H1 (cell line): ENCODE data around the gene UBE4B. TPM values are rescaled to one million over a fixed set of nuclear protein-coding genes. Genes with fewer than 3 reads are reported as not detected.

Experiments used
- CTCF ChIA-PET: fragments of 300-600 bp; sonication (Branson Sonifier 250); formaldehyde crosslinking; loops from one replicate; lab custom pipeline; 2021; ENCODE audit not compliant: partially characterized antibody; lab: Charles Lee
- POLR2A ChIA-PET: fragments of 300-600 bp; sonication (Branson Sonifier 250); formaldehyde crosslinking; loops from one replicate; lab custom pipeline; 2021; ENCODE audit warnings: inconsistent platforms; ENCODE audit not compliant: partially characterized antibody; lab: Charles Lee
- DNase-seq, 2 experiments: peaks; one replicate each; pipeline versions ENCODE4 v3.0.0 to v3.0.0-alpha.2; 2010 to 2022; ENCODE audit warnings: low spot score in 2 of 2, low read depth in 1 of 2, mixed read lengths in 1 of 2
- FAIRE-seq: peaks from 2 replicates; lab custom pipeline; 2011; peaks lifted over from hg19 to GRCh38; lab: Jason Lieb, UNC
- H2AFZ ChIP-seq: 2 replicates; pipeline ENCODE4 v1.8.1; 2012; ENCODE audit warnings: low read length, inconsistent platforms
- H2AK5ac ChIP-seq: 2 replicates; pipeline ENCODE4 v1.6.1; 2013; ENCODE audit warnings: low read depth, low read length
- H2BK120ac ChIP-seq: replicated peaks from 2 replicates; pipeline ENCODE3; 2013; ENCODE audit warnings: low read depth, low read length, inconsistent platforms
- H2BK12ac ChIP-seq: 2 replicates; pipeline ENCODE4 v1.6.1; 2013; ENCODE audit warnings: low read depth, low read length
- H2BK15ac ChIP-seq: 2 replicates; pipeline ENCODE4 v1.6.1; 2013; ENCODE audit warnings: low read length
- H2BK20ac ChIP-seq: 2 replicates; pipeline ENCODE4 v1.6.1; 2013; ENCODE audit warnings: low read length
- H2BK5ac ChIP-seq: 2 replicates; pipeline ENCODE4 v1.6.1; 2013; ENCODE audit warnings: low read depth, low read length
- H3K14ac ChIP-seq: 2 replicates; pipeline ENCODE4 v1.6.1; 2013; ENCODE audit warnings: inconsistent platforms; ENCODE audit not compliant: insufficient read length
- H3K18ac ChIP-seq: 2 replicates; pipeline ENCODE4 v1.6.1; 2013; ENCODE audit warnings: low read length; ENCODE audit errors: extremely low read depth
- H3K23ac ChIP-seq: 2 replicates; pipeline ENCODE4 v1.6.1; 2013; ENCODE audit warnings: inconsistent platforms; ENCODE audit not compliant: insufficient read length
- H3K23me2 ChIP-seq: 2 replicates; pipeline ENCODE4 v1.6.1; 2013; ENCODE audit warnings: low read depth, low read length
- H3K27ac ChIP-seq: 2 replicates; pipeline ENCODE4 v1.6.1; 2011; ENCODE audit warnings: low read depth, low read length, inconsistent platforms
- H3K27me3 ChIP-seq, 4 experiments: replicated peaks in 1 of 4; 1 replicate in 1 of 4; 2 replicates in 3 of 4; pipeline versions ENCODE4 v1.6.1 to v1.8.1; 2011 to 2013; ENCODE audit warnings: low read length in 3 of 4, mild to moderate bottlenecking in 3 of 4, inconsistent platforms in 2 of 4, mixed read lengths in 2 of 4, moderate library complexity in 1 of 4; ENCODE audit not compliant: control insufficient read depth in 3 of 4, insufficient read depth in 3 of 4; ENCODE audit errors: extremely low read depth in 1 of 4
- H3K36me3 ChIP-seq, 4 experiments: 2 replicates each; pipeline versions ENCODE4 v1.6.1 to v1.8.1; 2011 to 2013; ENCODE audit warnings: mild to moderate bottlenecking in 4 of 4, low read length in 3 of 4, moderate library complexity in 2 of 4, control low read depth in 1 of 4, inconsistent platforms in 1 of 4; ENCODE audit not compliant: insufficient read depth in 4 of 4, control insufficient read depth in 2 of 4
- H3K4ac ChIP-seq: replicated peaks from 2 replicates; pipeline ENCODE3; 2013; ENCODE audit warnings: low read length, low read depth, mixed read lengths, inconsistent platforms; ENCODE audit not compliant: insufficient read length
- H3K4me1 ChIP-seq, 4 experiments: replicated peaks in 1 of 4; 1 replicate in 1 of 4; 2 replicates in 3 of 4; pipeline versions ENCODE4 v1.6.1 to v1.8.1; 2011 to 2013; ENCODE audit warnings: low read length in 3 of 4, inconsistent platforms in 2 of 4, mixed read lengths in 1 of 4; ENCODE audit not compliant: insufficient read depth in 4 of 4, control insufficient read depth in 3 of 4
- H3K4me2 ChIP-seq, 2 experiments: 2 replicates each; pipeline versions ENCODE4 v1.6.1 to v1.8.1; 2011 to 2013; ENCODE audit warnings: low read depth in 2 of 2, low read length in 2 of 2, control low read depth in 1 of 2, inconsistent platforms in 1 of 2, mild to moderate bottlenecking in 1 of 2; ENCODE audit not compliant: insufficient read depth in 1 of 2
- H3K4me3 ChIP-seq, 4 experiments: fragments of 200-600, 300-600 bp in 1 of 4; sonication (generic), shearing (Covaris generic), sonication (Bioruptor Twin) in 1 of 4; 2 replicates each; pipeline versions ENCODE4 v1.5.1 to v1.8.1; 2011 to 2016; ENCODE audit warnings: low read length in 4 of 4, low read depth in 3 of 4, control low read depth in 2 of 4, inconsistent platforms in 2 of 4, mild to moderate bottlenecking in 2 of 4, mixed read lengths in 1 of 4, moderate library complexity in 1 of 4; ENCODE audit not compliant: insufficient read depth in 2 of 4; ENCODE audit errors: extremely low read depth in 1 of 4
- H3K56ac ChIP-seq: replicated peaks from 2 replicates; pipeline ENCODE3; 2013; ENCODE audit warnings: low read depth, mild to moderate bottlenecking, mixed read lengths, low read length, inconsistent platforms; ENCODE audit not compliant: insufficient read length
- H3K79me1 ChIP-seq: 2 replicates; pipeline ENCODE4 v1.6.1; 2013; ENCODE audit warnings: low read depth, low read length, control low read depth
- H3K79me2 ChIP-seq, 2 experiments: 2 replicates each; pipeline versions ENCODE4 v1.6.1 to v1.8.1; 2012 to 2013; ENCODE audit warnings: low read length in 2 of 2, mild to moderate bottlenecking in 2 of 2, inconsistent platforms in 1 of 2; ENCODE audit not compliant: insufficient read depth in 2 of 2, control insufficient read depth in 1 of 2
- H3K9ac ChIP-seq, 4 experiments: replicated peaks in 1 of 4; 1 replicate in 1 of 4; 2 replicates in 3 of 4; pipeline versions ENCODE4 v1.6.1 to v1.8.1; 2011 to 2013; ENCODE audit warnings: low read depth in 3 of 4, low read length in 3 of 4, control low read depth in 2 of 4, mild to moderate bottlenecking in 2 of 4, moderate library complexity in 2 of 4, inconsistent platforms in 1 of 4; ENCODE audit errors: extremely low read depth in 1 of 4
- H3K9me3 ChIP-seq, 2 experiments: 2 replicates each; pipeline versions ENCODE4 v1.6.1 to v1.8.1; 2012 to 2013; ENCODE audit warnings: mild to moderate bottlenecking in 2 of 2, moderate library complexity in 2 of 2, control low read depth in 1 of 2, inconsistent platforms in 1 of 2, low read depth in 1 of 2, low read length in 1 of 2, mixed read lengths in 1 of 2; ENCODE audit not compliant: insufficient read depth in 2 of 2
- H4K20me1 ChIP-seq, 2 experiments: replicated peaks in 1 of 2; 2 replicates each; pipeline versions ENCODE3 to v1.8.1; 2011 to 2013; ENCODE audit warnings: inconsistent platforms in 2 of 2, low read length in 2 of 2, mild to moderate bottlenecking in 1 of 2; ENCODE audit not compliant: insufficient read depth in 2 of 2, control insufficient read depth in 1 of 2
- H4K5ac ChIP-seq: 2 replicates; pipeline ENCODE4 v1.6.1; 2013; ENCODE audit warnings: low read length, low read depth, mixed read lengths, inconsistent platforms; ENCODE audit not compliant: insufficient read length
- H4K8ac ChIP-seq: 2 replicates; pipeline ENCODE4 v1.8.0; 2013; ENCODE audit warnings: mild to moderate bottlenecking, moderate library complexity, low read length, inconsistent platforms; ENCODE audit not compliant: insufficient read depth; ENCODE audit errors: extremely low read depth
- H4K91ac ChIP-seq: replicated peaks from 2 replicates; pipeline ENCODE3; 2013; ENCODE audit warnings: low read length, mixed read lengths, inconsistent platforms; ENCODE audit not compliant: insufficient read length
- CEBPB ChIP-seq: IDR thresholded peaks from 2 replicates; pipeline ENCODE4 v1.6.1; 2012; ENCODE audit warnings: low read depth, low read length
- KDM5A ChIP-seq: fragments of 200-600 bp; IDR thresholded peaks from 2 replicates; pipeline ENCODE4 v1.7.1; 2012; ENCODE audit warnings: mild to moderate bottlenecking, low read length, inconsistent platforms, mixed read lengths
- NRF1 ChIP-seq: IDR thresholded peaks from 2 replicates; pipeline ENCODE4 v1.6.1; 2011; ENCODE audit warnings: mild to moderate bottlenecking, low read depth, low read length, improper control_type of control experiment
- RFX5 ChIP-seq: IDR thresholded peaks from 2 replicates; pipeline ENCODE4 v1.6.1; 2011; ENCODE audit warnings: low read depth, low read length, improper control_type of control experiment, borderline replicate concordance
- RXRA ChIP-seq: IDR thresholded peaks from 2 replicates; pipeline ENCODE4 v1.6.1; 2011; ENCODE audit warnings: low read depth, mild to moderate bottlenecking, low read length, moderate library complexity; ENCODE audit not compliant: insufficient read depth
- SIX5 ChIP-seq: IDR thresholded peaks from 2 replicates; pipeline ENCODE4 v1.6.1; 2011; ENCODE audit warnings: mild to moderate bottlenecking, low read depth, low read length
- TBP ChIP-seq: IDR thresholded peaks from 2 replicates; pipeline ENCODE4 v1.6.1; 2011; ENCODE audit warnings: low read depth, low read length, improper control_type of control experiment
- WGBS, 2 experiments: shearing (Covaris generic) in 1 of 2; methylation state at CpG; one replicate each; pipeline versions ENCODE4 v1.1.6 to v1.1.7; 2013 to 2015; ENCODE audit warnings: low lambda C conversion rate in 2 of 2, mixed read lengths in 2 of 2, inconsistent platforms in 1 of 2, low coverage in 1 of 2, missing lambda C conversion rate in 1 of 2; ENCODE audit not compliant: insufficient replicate concordance in 2 of 2, insufficient coverage in 1 of 2, insufficient read length in 1 of 2; ENCODE audit errors: extremely low coverage in 1 of 2, missing lambda C conversion rate in 1 of 2; 5-methylcytosine and 5-hydroxymethylcytosine counted together
- polyA plus RNA-seq, 7 experiments: library from polyadenylated mRNA; depleted of rRNA in 3 of 7; stranded (reverse) in 5 of 7; unstranded in 2 of 7; fragments of >200 nt in 5 of 7; fragments of 200-250 nt in 2 of 7; gene quantifications; 1 replicate in 5 of 7; 2 replicates in 1 of 7; 4 replicates in 1 of 7; pipeline versions ENCODE4 v1.2.1 to v1.2.3, GENCODE V29; 2011 to 2013; ENCODE audit warnings: missing spikeins in 2 of 7, mixed read lengths in 2 of 7
- total RNA-seq: library from RNA; stranded (reverse); fragmentation: NEBNext Ultra II Directional; extraction: Animal tissue kit (Norgen Biotek cat#: 25700); gene quantifications from 2 replicates; pipeline ENCODE4 v1.2.1, GENCODE V29; 2021

UBE4B gene
- total and polyA plus RNA-seq, 2 of the 8 experiments (the other 6 are each of a cell fraction or from before 2014, with no cell fraction given): 24.5 to 90.1 TPM

- no peak for FAIRE-seq
Observed at GRCh38 chr1:10188133-10188650, 155.4 kb downstream of the UBE4B start.

More at GRCh38 chr1:10188133-10188650, 155.4 kb downstream of the UBE4B start:
- Histone ChIP-seq H4K91ac (no peak overlapping the region), H3K9me3 (no peaks in the 10 kb centered on the region), H3K27me3 (no peaks in the 10 kb centered on the region), H2BK15ac (no peak overlapping the region), H4K20me1 (no peaks in the 10 kb centered on the region), H4K5ac (no peak overlapping the region), H3K4ac (no peak overlapping the region), H3K79me1 (no peaks in the 10 kb centered on the region), H3K9ac (no peak overlapping the region), H2BK20ac (no peak overlapping the region), H3K56ac (no peak overlapping the region), H3K27ac (no peak overlapping the region), H4K8ac (no peak overlapping the region), H2BK5ac (no peak overlapping the region), H2BK12ac (no peak overlapping the region), H3K14ac (no peak overlapping the region), H2BK120ac (no peak overlapping the region), H3K18ac (no peak overlapping the region), H3K79me2 (no peaks in the 10 kb centered on the region), H3K4me2 (no peak overlapping the region), H3K36me3 (no peaks in the 10 kb centered on the region), H3K23ac (no peak overlapping the region), H2AFZ (no peak overlapping the region), H3K23me2 (no peaks in the 10 kb centered on the region; the same call in 1 of the 2 replicates), H3K4me3 (no peak overlapping the region), H3K4me1 (no peaks in the 10 kb centered on the region), H2AK5ac (no peak overlapping the region)
- ChIA-PET POLR2A (no interaction called here), CTCF (interaction anchor here (0.9 kb wide), 1 partner anchor 22 kb away, joined by 4 read pairs; no protein-coding TSS in a partner anchor)
- WGBS, 2 experiments: 85% methylated on average over 1 of the region's 2 CpGs; no CpG with 5 or more reads in 1 of the 2 experiments
- no peak for DNase-seq
- TF ChIP-seq RFX5 (no peak), SIX5 (no peak), CEBPB (no peak), TBP (no peak), RXRA (no peak), NRF1 (no peak), KDM5A (no peak)
